Measurements from ENCODE around the gene CERS1.

GRCh38 chr19:18867751-18868150 lies 28.2 kb downstream of the CERS1 start:
- TF ChIP-seq REST (IDR thresholded peaks at IDR 0.05; ENCODE audit: insufficient read depth in 1 of 2, low read depth in 2 of 2, low read length in 2 of 2) (no peak), SIN3A (IDR thresholded peaks at IDR 0.05; ENCODE audit: borderline replicate concordance, insufficient read depth, low read length) (no peak), POLR2AphosphoS5 (IDR thresholded peaks at IDR 0.05; ENCODE audit: low read depth, low read length) (no peak), FOXP2 (optimal IDR thresholded peaks at IDR 0.05; ENCODE audit: borderline replicate concordance, extremely low read depth, extremely low read length, insufficient read depth) (no peak), TAF1 (IDR thresholded peaks at IDR 0.05; ENCODE audit: borderline replicate concordance, insufficient read depth, low read length) (no peak)

Measured in PFSK-1 (cell line).